ENCODE measurements around the gene ZCCHC7. TPM values are rescaled to one million over a fixed set of nuclear protein-coding genes. Genes with fewer than 3 reads are reported as not detected.
"Not testable (repeated sequence)": the region's sequence is repeated elsewhere in the genome, so short reads cannot be mapped to it uniquely, and the experiment has no call there.

The ZCCHC7 gene
- total RNA-seq, 4 donors from 2014 or later: 4.8 to 11.2 (median 6.9) TPM

DNA sequence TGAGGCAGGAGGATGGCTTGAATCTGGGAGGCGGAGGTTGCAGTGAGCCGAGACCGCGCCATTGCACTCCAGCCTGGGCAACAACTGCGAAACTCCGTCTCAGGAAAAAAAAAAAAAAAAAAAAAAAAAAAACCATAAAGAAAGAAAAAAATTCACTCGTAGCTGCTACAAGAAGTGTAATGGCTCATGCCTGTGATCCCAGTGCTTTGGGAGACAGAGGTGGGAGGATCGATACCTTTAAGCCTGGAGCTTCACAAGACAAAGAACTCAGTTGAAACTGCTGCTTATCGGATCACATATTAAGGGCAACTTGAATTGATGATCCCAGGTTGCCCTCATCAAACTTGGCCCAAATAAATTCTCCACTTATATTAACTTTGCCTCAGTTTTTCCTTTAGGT is 1.0 kb upstream of the ZCCHC7 start:
- ATAC-seq (no peak), DNase-seq (no peak)
- in situ Hi-C loops (cut with MboI; ENCODE audit: low sequenced_read_pairs in 4 of 4) (loop anchor here in 2 of 4 donors (5.0 to 25.0 kb wide), 2 partner anchors 37 to 468 kb away; partner anchors contain the start of genes FBXO10 (in 1 of the 2) and TOMM5 (in 1 of the 2)), intact Hi-C loops (cut with DNase I; ENCODE audit: low total_unique reads) (no loop called here)
- no peak for TF ChIP-seq POLR2A (IDR thresholded peaks at IDR 0.05)
- no peaks in the 10 kb centered on the region for H3K27me3 ChIP-seq
- H3K4me1 ChIP-seq: peaks cover 17 to 19% of the 10 kb centered on the region in 2 donors
- H3K9me3 ChIP-seq: no peaks in the 10 kb centered on the region
- peak overlapping the region; percentile 91 to 98 (median 97) for H3K27ac ChIP-seq
- peak overlapping the region in 3 of 4 donors; percentile 89 to 98 (median 94) for H3K4me3 ChIP-seq
- H3K36me3 ChIP-seq: no peaks in the 10 kb centered on the region

DNA sequence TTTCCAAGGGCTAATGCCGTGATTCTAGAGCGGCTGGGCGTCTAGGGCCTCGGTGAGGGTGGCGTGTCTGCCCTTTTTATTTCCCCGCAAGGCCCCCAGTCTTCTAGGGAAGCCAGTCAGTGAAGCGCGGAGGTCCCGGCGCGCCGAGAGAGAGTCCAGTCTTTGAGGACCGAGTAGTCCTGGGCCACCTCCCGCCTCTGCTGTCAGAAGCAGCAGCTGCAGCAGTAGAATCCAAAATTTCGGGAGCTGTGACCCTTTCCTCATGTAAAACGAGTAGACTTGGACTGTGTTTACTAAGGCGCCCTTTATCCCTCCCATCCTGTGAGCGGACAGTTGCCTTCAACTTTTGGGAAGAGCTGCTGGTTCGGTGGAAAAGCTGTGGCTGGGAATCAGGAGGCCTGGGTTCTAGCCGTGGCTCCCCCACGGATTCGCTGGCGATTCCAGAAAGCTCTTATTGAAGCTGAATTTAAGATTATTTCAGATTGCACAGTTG is 515 bp downstream of the ZCCHC7 start:
- peak in 1 of 2 donors; percentile 7 for TF ChIP-seq POLR2A (IDR thresholded peaks at IDR 0.05)
- Histone ChIP-seq H3K27ac (peak overlapping the region; percentile 91 to 98 (median 97)), H3K4me1 (peaks cover 17 to 19% of the 10 kb centered on the region in 2 donors), H3K4me3 (peak overlapping the region; percentile 89 to 100 (median 96))
- in situ Hi-C loops (cut with MboI; ENCODE audit: low sequenced_read_pairs in 4 of 4): loop anchor here in 1 of 4 donors (25.0 kb wide), 1 partner anchor 466 kb away; the partner anchor contains the start of genes FBXO10 and TOMM5
- not testable (repeated sequence) for H3K27me3 ChIP-seq, H3K9me3 ChIP-seq, DNase-seq, H3K36me3 ChIP-seq
- intact Hi-C loops (cut with DNase I; ENCODE audit: low total_unique reads): loop anchor here (1.0 to 10.0 kb wide), 3 partner anchors 42 to 344 kb away; partner anchors contain the start of genes GRHPR and ZBTB5
- peak; percentile 47 to 49 for ATAC-seq

DNA sequence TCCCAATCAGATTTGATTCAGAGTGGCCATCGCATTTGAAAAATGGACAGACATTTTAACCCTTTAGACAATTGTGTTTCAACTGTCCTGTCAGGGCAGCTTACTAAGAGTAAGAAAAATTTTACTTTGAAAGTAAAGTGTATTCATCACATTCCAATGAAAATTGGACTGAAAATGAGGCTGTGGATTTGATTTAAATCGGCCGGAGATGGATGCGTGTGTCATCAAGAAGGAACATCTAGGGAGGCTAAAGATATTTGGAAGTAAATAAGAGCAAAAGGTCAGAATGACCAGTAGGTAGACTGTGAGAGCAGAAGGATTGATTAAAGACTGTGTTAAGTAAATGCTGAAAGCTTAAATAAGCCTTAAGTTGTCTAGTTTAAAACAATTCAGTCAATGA is 1.5 kb downstream of the ZCCHC7 start:
- Histone ChIP-seq H3K36me3 (no peaks in the 10 kb centered on the region), H3K4me3 (peak overlapping the region; percentile 89 to 100 (median 96)), H3K9me3 (no peaks in the 10 kb centered on the region), H3K4me1 (peaks cover 17 to 19% of the 10 kb centered on the region in 2 donors), H3K27me3 (no peaks in the 10 kb centered on the region), H3K27ac (no peak overlapping the region)
- intact Hi-C loops (cut with DNase I; ENCODE audit: low total_unique reads): loop anchor here (5.0 to 10.0 kb wide), 2 partner anchors 300 to 343 kb away; partner anchors contain the start of genes GRHPR and ZBTB5
- in situ Hi-C loops (cut with MboI; ENCODE audit: low sequenced_read_pairs in 4 of 4): loop anchor here in 1 of 4 donors (25.0 kb wide), 1 partner anchor 465 kb away; the partner anchor contains the start of genes FBXO10 and TOMM5
- ATAC-seq (no peak), DNase-seq (no peak)
- no peak for TF ChIP-seq POLR2A (IDR thresholded peaks at IDR 0.05)
- TF ChIP-seq, protein P1, sequence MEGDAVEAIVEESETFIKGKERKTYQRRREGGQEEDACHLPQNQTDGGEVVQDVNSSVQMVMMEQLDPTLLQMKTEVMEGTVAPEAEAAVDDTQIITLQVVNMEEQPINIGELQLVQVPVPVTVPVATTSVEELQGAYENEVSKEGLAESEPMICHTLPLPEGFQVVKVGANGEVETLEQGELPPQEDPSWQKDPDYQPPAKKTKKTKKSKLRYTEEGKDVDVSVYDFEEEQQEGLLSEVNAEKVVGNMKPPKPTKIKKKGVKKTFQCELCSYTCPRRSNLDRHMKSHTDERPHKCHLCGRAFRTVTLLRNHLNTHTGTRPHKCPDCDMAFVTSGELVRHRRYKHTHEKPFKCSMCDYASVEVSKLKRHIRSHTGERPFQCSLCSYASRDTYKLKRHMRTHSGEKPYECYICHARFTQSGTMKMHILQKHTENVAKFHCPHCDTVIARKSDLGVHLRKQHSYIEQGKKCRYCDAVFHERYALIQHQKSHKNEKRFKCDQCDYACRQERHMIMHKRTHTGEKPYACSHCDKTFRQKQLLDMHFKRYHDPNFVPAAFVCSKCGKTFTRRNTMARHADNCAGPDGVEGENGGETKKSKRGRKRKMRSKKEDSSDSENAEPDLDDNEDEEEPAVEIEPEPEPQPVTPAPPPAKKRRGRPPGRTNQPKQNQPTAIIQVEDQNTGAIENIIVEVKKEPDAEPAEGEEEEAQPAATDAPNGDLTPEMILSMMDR (IDR thresholded peaks at IDR 0.05 in 4 of 5, conservative IDR thresholded peaks at IDR 0.05 in 1 of 5): no peak

DNA sequence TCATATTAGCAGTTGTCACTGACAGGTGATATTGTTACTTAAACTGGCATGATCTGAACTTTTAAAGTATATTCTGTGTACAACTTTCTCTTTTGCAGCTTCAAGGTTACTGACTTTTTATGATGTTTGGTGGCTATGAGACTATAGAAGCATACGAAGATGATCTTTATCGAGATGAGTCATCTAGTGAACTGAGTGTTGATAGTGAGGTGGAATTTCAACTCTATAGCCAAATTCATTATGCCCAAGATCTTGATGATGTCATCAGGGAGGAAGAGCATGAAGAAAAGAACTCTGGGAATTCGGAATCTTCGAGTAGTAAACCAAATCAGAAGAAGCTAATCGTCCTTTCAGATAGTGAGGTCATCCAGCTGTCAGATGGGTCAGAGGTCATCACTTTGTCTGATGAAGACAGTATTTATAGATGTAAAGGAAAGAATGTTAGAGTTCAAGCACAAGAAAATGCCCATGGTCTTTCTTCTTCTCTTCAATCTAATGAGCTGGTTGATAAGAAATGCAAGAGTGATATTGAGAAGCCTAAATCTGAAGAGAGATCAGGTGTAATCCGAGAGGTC is 5.9 kb downstream of the ZCCHC7 start:
- Histone ChIP-seq H3K4me3 (no peak overlapping the region), H3K4me1 (peaks cover 15 to 18% of the 10 kb centered on the region in 2 donors), H3K36me3 (peaks cover 0 to 15% of the 10 kb centered on the region in 2 donors), H3K27ac (no peak overlapping the region), H3K9me3 (no peaks in the 10 kb centered on the region), H3K27me3 (no peaks in the 10 kb centered on the region)
- ATAC-seq: no peak
- DNase-seq: no peak
- in situ Hi-C loops (cut with MboI; ENCODE audit: low sequenced_read_pairs in 4 of 4): no loop called here
- TF ChIP-seq POLR2A (IDR thresholded peaks at IDR 0.05): no peak
- TF ChIP-seq, protein P1 (IDR thresholded peaks at IDR 0.05 in 4 of 5, conservative IDR thresholded peaks at IDR 0.05 in 1 of 5): no peak
- intact Hi-C loops (cut with DNase I; ENCODE audit: low total_unique reads): loop anchor here (10.0 kb wide), 1 partner anchor 338 kb away; the partner anchor contains the start of gene ZBTB5

DNA sequence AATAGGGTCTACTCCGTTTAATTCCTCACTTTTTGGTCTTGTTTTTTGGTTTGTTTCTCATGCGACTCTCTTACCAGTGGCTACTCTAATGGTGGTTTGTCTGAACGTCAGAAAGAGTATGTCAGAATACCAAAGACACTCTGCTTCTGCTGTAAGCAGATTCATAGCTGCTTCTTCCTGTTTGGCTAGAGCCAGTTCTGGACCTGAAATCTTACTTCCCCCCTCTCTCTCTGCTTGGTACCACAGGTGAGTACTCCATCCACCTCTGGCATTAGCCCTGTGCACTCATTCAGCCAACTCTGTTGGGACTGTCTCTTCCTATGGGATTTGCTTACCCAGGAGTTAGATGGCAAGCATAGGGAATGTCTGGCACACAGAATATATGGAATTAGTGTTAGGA is 6.6 kb downstream of the ZCCHC7 start:
- intact Hi-C loops (cut with DNase I; ENCODE audit: low total_unique reads) (loop anchor here (10.0 kb wide), 1 partner anchor 338 kb away; the partner anchor contains the start of gene ZBTB5), in situ Hi-C loops (cut with MboI; ENCODE audit: low sequenced_read_pairs in 4 of 4) (no loop called here)
- Histone ChIP-seq H3K27ac (no peak overlapping the region), H3K36me3 (peaks cover 0 to 15% of the 10 kb centered on the region in 2 donors), H3K9me3 (no peaks in the 10 kb centered on the region), H3K4me1 (peaks cover 8 to 11% of the 10 kb centered on the region in 2 donors), H3K4me3 (no peak overlapping the region), H3K27me3 (no peaks in the 10 kb centered on the region)
- ATAC-seq (no peak), DNase-seq (no peak)
- TF ChIP-seq, protein P1 (IDR thresholded peaks at IDR 0.05 in 4 of 5, conservative IDR thresholded peaks at IDR 0.05 in 1 of 5): no peak
- no peak for TF ChIP-seq POLR2A (IDR thresholded peaks at IDR 0.05)

Data from gastrocnemius medialis (tissue), 4 donors.